IMR-90 (cell line): ENCODE data around the gene AOPEP. TPM values are rescaled to one million over a fixed set of nuclear protein-coding genes. Genes with fewer than 3 reads are reported as not detected.

Experiments used
- ATAC-seq: fragments of 200-7000 bp; cut with Tn5 transposase; 2 replicates; pipeline ENCODE4 v1.9.1; 2020; ENCODE audit warnings: low read depth, mild to moderate bottlenecking, moderate library complexity
- BruUV-seq: library from RNA; stranded (reverse); fragments of 400-500 nt; replicated peaks from 2 replicates; lab custom pipeline; 2021; lab: Mats Ljungman, UMichigan
- CTCF ChIA-PET: fragments of 300-600 bp; formaldehyde crosslinking; extraction: SDS; loops from one replicate; lab custom pipeline; 2021; ENCODE audit warnings: antibody characterized with exemption; lab: Yijun Ruan, JAX
- POLR2A ChIA-PET: fragments of 300-600 bp; sonication (Branson Sonifier 250); formaldehyde crosslinking; loops from one replicate; lab custom pipeline; 2022; ENCODE audit warnings: antibody characterized with exemption; ENCODE audit not compliant: unreplicated experiment; lab: Charles Lee
- DNase-seq: peaks from one replicate; pipeline ENCODE4 v3.0.0; 2013
- H2AFZ ChIP-seq: replicated peaks from 2 replicates; pipeline ENCODE3; 2013; ENCODE audit warnings: low read length, mild to moderate bottlenecking; ENCODE audit not compliant: poor library complexity
- H2AK5ac ChIP-seq: 2 replicates; pipeline ENCODE4 v1.6.1; 2013; ENCODE audit warnings: low read depth, low read length, inconsistent platforms
- H2AK9ac ChIP-seq: replicated peaks from 2 replicates; pipeline ENCODE3; 2013; ENCODE audit warnings: mild to moderate bottlenecking, low read depth, low read length, moderate library complexity; ENCODE audit not compliant: poor library complexity
- H2BK120ac ChIP-seq: 2 replicates; pipeline ENCODE4 v1.6.1; 2013; ENCODE audit warnings: low read depth, low read length, inconsistent platforms
- H2BK15ac ChIP-seq: 3 replicates; pipeline ENCODE4 v1.6.1; 2013; ENCODE audit warnings: low read depth, low read length, inconsistent platforms
- H2BK20ac ChIP-seq: 2 replicates; pipeline ENCODE4 v1.6.1; 2013; ENCODE audit warnings: low read depth, mild to moderate bottlenecking, inconsistent platforms, low read length, moderate library complexity
- H2BK5ac ChIP-seq: 2 replicates; pipeline ENCODE4 v1.6.1; 2013; ENCODE audit warnings: mild to moderate bottlenecking, low read depth, low read length, inconsistent platforms; ENCODE audit not compliant: poor library complexity, severe bottlenecking
- H3K14ac ChIP-seq: replicated peaks from 2 replicates; pipeline ENCODE4 v1.6.1; 2013; ENCODE audit warnings: low read depth, low read length, inconsistent platforms
- H3K18ac ChIP-seq: 2 replicates; pipeline ENCODE4 v1.6.1; 2013; ENCODE audit warnings: low read depth, low read length, control low read depth
- H3K23ac ChIP-seq: 2 replicates; pipeline ENCODE4 v1.6.1; 2013; ENCODE audit warnings: low read depth, low read length, inconsistent platforms
- H3K27ac ChIP-seq: 2 replicates; pipeline ENCODE4 v1.5.1; 2013; ENCODE audit warnings: mild to moderate bottlenecking, control low read depth, low read length; ENCODE audit not compliant: insufficient read depth
- H3K27me3 ChIP-seq: 2 replicates; pipeline ENCODE4 v1.6.1; 2013; ENCODE audit warnings: low read length; ENCODE audit not compliant: control insufficient read depth, insufficient read depth
- H3K36me3 ChIP-seq: 2 replicates; pipeline ENCODE4 v1.6.1; 2013; ENCODE audit warnings: low read length, mixed read lengths; ENCODE audit not compliant: control insufficient read depth, insufficient read depth
- H3K4ac ChIP-seq: 2 replicates; pipeline ENCODE4 v1.6.1; 2013; ENCODE audit warnings: low read depth, low read length, inconsistent platforms
- H3K4me1 ChIP-seq: 2 replicates; pipeline ENCODE4 v1.6.1; 2013; ENCODE audit warnings: low read length, mixed read lengths; ENCODE audit not compliant: control insufficient read depth, insufficient read depth
- H3K4me2 ChIP-seq: 2 replicates; pipeline ENCODE4 v1.6.1; 2013; ENCODE audit warnings: low read depth, mild to moderate bottlenecking, control low read depth, low read length, moderate library complexity
- H3K4me3 ChIP-seq: 2 replicates; pipeline ENCODE4 v1.5.1; 2013; ENCODE audit warnings: low read depth, mild to moderate bottlenecking, control low read depth, low read length, moderate library complexity; ENCODE audit not compliant: insufficient read depth
- H3K56ac ChIP-seq: 2 replicates; pipeline ENCODE4 v1.6.1; 2013; ENCODE audit warnings: low read length, inconsistent platforms; ENCODE audit not compliant: insufficient read depth; ENCODE audit errors: extremely low read depth
- H3K79me1 ChIP-seq, 2 experiments: 2 replicates each; pipeline ENCODE4 v1.6.1; 2013; ENCODE audit warnings: low read length in 2 of 2, inconsistent platforms in 1 of 2, low read depth in 1 of 2
- H3K9ac ChIP-seq: 2 replicates; pipeline ENCODE4 v1.6.1; 2013; ENCODE audit warnings: low read depth, low read length, control low read depth
- H3K9me1 ChIP-seq: 2 replicates; pipeline ENCODE4 v1.6.1; 2013; ENCODE audit warnings: low read length, inconsistent platforms; ENCODE audit not compliant: insufficient read depth
- H3K9me3 ChIP-seq: 2 replicates; pipeline ENCODE4 v1.6.1; 2013; ENCODE audit warnings: low read length; ENCODE audit not compliant: control insufficient read depth, insufficient read depth
- H4K20me1 ChIP-seq: 2 replicates; pipeline ENCODE4 v1.6.1; 2013; ENCODE audit warnings: low read length, inconsistent platforms; ENCODE audit not compliant: insufficient read depth
- H4K5ac ChIP-seq: 2 replicates; pipeline ENCODE4 v1.6.1; 2013; ENCODE audit warnings: mild to moderate bottlenecking, low read depth, low read length, control low read depth
- H4K8ac ChIP-seq, 2 experiments: 2 replicates each; pipeline ENCODE4 v1.6.1; 2013; ENCODE audit warnings: low read depth in 2 of 2, low read length in 2 of 2, control low read depth in 1 of 2, inconsistent platforms in 1 of 2
- H4K91ac ChIP-seq: 2 replicates; pipeline ENCODE4 v1.6.1; 2013; ENCODE audit warnings: low read depth, low read length, inconsistent platforms; ENCODE audit not compliant: insufficient read depth
- ELK1 ChIP-seq: fragments of 150-350 bp; IDR thresholded peaks from 2 replicates; pipeline ENCODE4 v1.6.1; 2016; ENCODE audit warnings: low read depth, mild to moderate bottlenecking, low read length, moderate library complexity, borderline replicate concordance
- MAFK ChIP-seq: IDR thresholded peaks from 2 replicates; pipeline ENCODE4 v1.6.1; 2012; ENCODE audit warnings: low read depth, low read length, improper control_type of control experiment
- MXI1 ChIP-seq: IDR thresholded peaks from 2 replicates; pipeline ENCODE4 v1.6.1; 2012; ENCODE audit warnings: low read depth, mild to moderate bottlenecking, low read length, moderate library complexity, borderline replicate concordance
- NFE2L2 ChIP-seq: fragments of 150-350 bp; IDR thresholded peaks from 2 replicates; pipeline ENCODE4 v1.6.1; 2016; ENCODE audit warnings: low read depth, mild to moderate bottlenecking, low read length
- POLR2A ChIP-seq: IDR thresholded peaks from 2 replicates; pipeline ENCODE4 v1.6.1; 2012; ENCODE audit warnings: mild to moderate bottlenecking, low read depth, low read length
- RAD21 ChIP-seq: IDR thresholded peaks from 2 replicates; pipeline ENCODE4 v1.6.1; 2012; ENCODE audit warnings: low read length, improper control_type of control experiment
- RFX5 ChIP-seq: IDR thresholded peaks from 2 replicates; pipeline ENCODE4 v1.8.0; 2012; ENCODE audit warnings: low read depth, mild to moderate bottlenecking, low read length, moderate library complexity
- SMC3 ChIP-seq: fragments of 150-350 bp; IDR thresholded peaks from 2 replicates; pipeline ENCODE4 v1.6.1; 2016; ENCODE audit warnings: low read depth, mild to moderate bottlenecking, antibody characterized with exemption, low read length, moderate library complexity
- USF2 ChIP-seq: fragments of 150-350 bp; IDR thresholded peaks from 2 replicates; pipeline ENCODE4 v1.6.1; 2017; ENCODE audit warnings: mild to moderate bottlenecking, antibody characterized with exemption, low read length, low read depth
- WGBS, 2 experiments: methylation state at CpG; one replicate each; pipeline versions ENCODE4 v1.1.5 to v1.1.7; 2013; ENCODE audit warnings: missing lambda C conversion rate in 2 of 2; ENCODE audit not compliant: insufficient read length in 1 of 2; ENCODE audit errors: extremely low coverage in 2 of 2; 5-methylcytosine and 5-hydroxymethylcytosine counted together
- dilution Hi-C: fragments of 300-500 bp; cut with HindIII; formaldehyde crosslinking; loops from one replicate; pipeline ENCODE4 v1.14.3; 2018; ENCODE audit warnings: low sequenced_read_pairs; ENCODE audit not compliant: unreplicated experiment
- in situ Hi-C: fragments of 300-500 bp; cut with MboI; formaldehyde crosslinking; loops from 3 replicates; pipeline ENCODE4 v1.14.3; 2019; ENCODE audit warnings: low sequenced_read_pairs, inconsistent platforms, mixed read lengths
- intact Hi-C: fragments of 100-400 bp; cut with micrococcal nuclease; formaldehyde crosslinking; loops from 2 replicates; pipeline ENCODE4 v1.10.0; 2022
- polyA plus RNA-seq, 3 experiments: library from polyadenylated mRNA; depleted of rRNA; stranded (reverse); fragments of >200 nt; gene quantifications; 2 replicates each; pipeline ENCODE4 v1.2.3, GENCODE V29; 2012; ENCODE audit warnings: low replicate concordance in 1 of 3
- total RNA-seq: library from RNA; depleted of rRNA; stranded (reverse); fragments of >200 nt; gene quantifications from 2 replicates; pipeline ENCODE4 v1.2.3, GENCODE V29; 2012

The AOPEP gene
- total and polyA plus RNA-seq, 2 of the 4 experiments (the other 2 are of a cell fraction): 34.9 to 38.7 TPM

- Histone ChIP-seq H4K20me1 (no peaks in the 10 kb centered on the region), H3K27ac (no peak overlapping the region), H4K8ac (no peak overlapping the region), H3K18ac (no peak overlapping the region), H2BK15ac (no peak overlapping the region), H2AFZ (no peak overlapping the region), H2BK120ac (no peak overlapping the region), H2AK9ac (no peak overlapping the region), H3K23ac (no peak overlapping the region), H3K56ac (no peak overlapping the region), H2BK20ac (no peak overlapping the region), H3K14ac (no peak overlapping the region), H3K4me1 (peaks cover under 1% of the 10 kb centered on the region; the same call in 1 of the 2 replicates), H3K27me3 (no peaks in the 10 kb centered on the region), H3K4me3 (no peak overlapping the region), H3K4ac (no peak overlapping the region), H3K9me1 (peaks cover 2% of the 10 kb centered on the region; the same call in 1 of the 2 replicates), H2BK5ac (no peak overlapping the region), H4K91ac (no peak overlapping the region), H2AK5ac (0 out of 2 replicates have a peak overlapping the region, but pooled peaks have one; percentile 24), H3K9me3 (no peaks in the 10 kb centered on the region), H4K5ac (no peak overlapping the region), H3K79me1 (peaks cover 5 to 15% of the 10 kb centered on the region in 2 experiments; a peak in 2 of 4 replicates), H3K9ac (no peak overlapping the region), H3K36me3 (no peaks in the 10 kb centered on the region), H3K4me2 (no peak overlapping the region)
- no peak for ATAC-seq
- ChIA-PET CTCF (no interaction called here), POLR2A (no interaction called here)
- in situ Hi-C loops: loop anchor here (10.0 kb wide), 1 partner anchor 317 kb away; no protein-coding TSS in a partner anchor
- no TSS peak for BruUV-seq
- intact Hi-C loops: no loop called here
- dilution Hi-C loops: no loop called here
- no peak for DNase-seq
- TF ChIP-seq NFE2L2 (no peak), RAD21 (no peak), POLR2A (no peak), USF2 (no peak), ELK1 (no peak), MXI1 (no peak), MAFK (no peak), RFX5 (no peak), SMC3 (no peak)
- WGBS, 2 experiments: no CpG with 5 or more reads among the region's 7 CpGs
Observed at GRCh38 chr9:95001720-95002119, 275.2 kb downstream of the AOPEP start.
